Activated CD8-positive, alpha-beta T cell treated with anti-CD3 and anti-CD28 coated beads for 36 hours (primary cell): ENCODE results near the gene NCK2. TPM values are rescaled to one million over a fixed set of nuclear protein-coding genes. Genes with fewer than 3 reads are reported as not detected.

ENCODE experiments used
- ATAC-seq: fragments of 200-7000 bp; cut with Tn5 transposase; one replicate; pipeline ENCODE4 v1.10.0; 2021; ENCODE audit warnings: mild to moderate bottlenecking, moderate library complexity
- CTCF ChIA-PET: fragments of 350-600 bp; sonication (Branson Sonifier 250); formaldehyde crosslinking; loops from one replicate; lab custom pipeline; 2021; ENCODE audit warnings: antibody characterized with exemption; lab: Charles Lee
- POLR2A ChIA-PET: fragments of 350-600 bp; sonication (Branson Sonifier 250); formaldehyde crosslinking; loops from one replicate; lab custom pipeline; 2021; ENCODE audit warnings: antibody characterized with exemption; lab: Charles Lee
- DNase-seq: peaks from one replicate; pipeline ENCODE4 v3.0.0-alpha.2; 2020
- H3K27ac Mint-ChIP-seq: one replicate; pipeline ENCODE4 v1.8.0; 2021; ENCODE audit warnings: mild to moderate bottlenecking, mixed read lengths
- H3K27me3 Mint-ChIP-seq: one replicate; pipeline ENCODE4 v1.8.0; 2021; ENCODE audit warnings: mixed read lengths
- H3K36me3 Mint-ChIP-seq: one replicate; pipeline ENCODE4 v1.8.0; 2021; ENCODE audit warnings: low read depth, mixed read lengths
- H3K4me1 Mint-ChIP-seq: one replicate; pipeline ENCODE4 v1.8.0; 2021; ENCODE audit warnings: low read depth, mixed read lengths
- H3K4me3 Mint-ChIP-seq: one replicate; pipeline ENCODE4 v1.8.0; 2021; ENCODE audit warnings: mild to moderate bottlenecking, moderate library complexity, mixed read lengths
- H3K9me3 Mint-ChIP-seq: one replicate; pipeline ENCODE4 v1.8.0; 2021; ENCODE audit warnings: mixed read lengths
- intact Hi-C: fragments of 100-400 bp; cut with micrococcal nuclease; formaldehyde crosslinking; loops from one replicate; pipeline ENCODE4 v1.10.0; 2022
- total RNA-seq, 2 experiments: library from RNA; stranded (reverse); gene quantifications; one replicate each; pipeline ENCODE4 v1.2.3, GENCODE V29; 2021
- TF ChIP-seq, protein P1 (sequence below): fragments of 200-600 bp; IDR thresholded peaks from one replicate; pipeline ENCODE4 v1.8.0; 2022; ENCODE audit warnings: antibody characterized with exemption, mild to moderate bottlenecking

The NCK2 gene
- total RNA-seq, 2 experiments from 2014 or later, result 68.3 to 69.7 TPM

DNA sequence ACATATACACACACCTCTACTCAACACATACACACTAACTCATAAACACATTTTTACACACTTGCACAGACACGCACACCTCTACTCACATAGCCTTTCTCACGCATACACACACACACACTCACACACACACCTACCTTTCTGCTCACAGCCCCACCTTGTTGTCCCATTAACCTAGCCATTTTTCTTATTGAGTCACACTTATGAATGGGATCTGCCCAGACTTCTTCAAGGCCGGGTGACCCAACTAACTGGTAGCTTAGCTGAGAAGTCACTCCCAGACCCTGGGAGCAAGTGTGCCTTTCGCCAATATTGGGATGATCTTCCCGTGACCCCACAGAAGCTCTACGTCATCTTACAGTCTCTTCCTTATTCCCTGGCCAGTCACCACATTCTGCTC, 192.2 kb downstream of the NCK2 start:
- no peak for ATAC-seq
- Mint-ChIP-seq H3K4me1 (peaks cover 5% of the 10 kb centered on the region), H3K27ac (no peak overlapping the region), H3K4me3 (no peak overlapping the region), H3K9me3 (peaks cover 12% of the 10 kb centered on the region), H3K27me3 (no peaks in the 10 kb centered on the region), H3K36me3 (peaks cover 6% of the 10 kb centered on the region)
- ChIA-PET CTCF (no interaction called here), POLR2A (interaction anchor here (0.9 kb wide), 1 partner anchor 15 kb away, joined by 3 read pairs; no protein-coding TSS in a partner anchor)
- TF ChIP-seq, protein P1, sequence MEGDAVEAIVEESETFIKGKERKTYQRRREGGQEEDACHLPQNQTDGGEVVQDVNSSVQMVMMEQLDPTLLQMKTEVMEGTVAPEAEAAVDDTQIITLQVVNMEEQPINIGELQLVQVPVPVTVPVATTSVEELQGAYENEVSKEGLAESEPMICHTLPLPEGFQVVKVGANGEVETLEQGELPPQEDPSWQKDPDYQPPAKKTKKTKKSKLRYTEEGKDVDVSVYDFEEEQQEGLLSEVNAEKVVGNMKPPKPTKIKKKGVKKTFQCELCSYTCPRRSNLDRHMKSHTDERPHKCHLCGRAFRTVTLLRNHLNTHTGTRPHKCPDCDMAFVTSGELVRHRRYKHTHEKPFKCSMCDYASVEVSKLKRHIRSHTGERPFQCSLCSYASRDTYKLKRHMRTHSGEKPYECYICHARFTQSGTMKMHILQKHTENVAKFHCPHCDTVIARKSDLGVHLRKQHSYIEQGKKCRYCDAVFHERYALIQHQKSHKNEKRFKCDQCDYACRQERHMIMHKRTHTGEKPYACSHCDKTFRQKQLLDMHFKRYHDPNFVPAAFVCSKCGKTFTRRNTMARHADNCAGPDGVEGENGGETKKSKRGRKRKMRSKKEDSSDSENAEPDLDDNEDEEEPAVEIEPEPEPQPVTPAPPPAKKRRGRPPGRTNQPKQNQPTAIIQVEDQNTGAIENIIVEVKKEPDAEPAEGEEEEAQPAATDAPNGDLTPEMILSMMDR, result no peak
- intact Hi-C loops, result loop anchor here (10.0 kb wide), 1 partner anchor 118 kb away; no protein-coding TSS in a partner anchor
- DNase-seq, result no peak

DNA sequence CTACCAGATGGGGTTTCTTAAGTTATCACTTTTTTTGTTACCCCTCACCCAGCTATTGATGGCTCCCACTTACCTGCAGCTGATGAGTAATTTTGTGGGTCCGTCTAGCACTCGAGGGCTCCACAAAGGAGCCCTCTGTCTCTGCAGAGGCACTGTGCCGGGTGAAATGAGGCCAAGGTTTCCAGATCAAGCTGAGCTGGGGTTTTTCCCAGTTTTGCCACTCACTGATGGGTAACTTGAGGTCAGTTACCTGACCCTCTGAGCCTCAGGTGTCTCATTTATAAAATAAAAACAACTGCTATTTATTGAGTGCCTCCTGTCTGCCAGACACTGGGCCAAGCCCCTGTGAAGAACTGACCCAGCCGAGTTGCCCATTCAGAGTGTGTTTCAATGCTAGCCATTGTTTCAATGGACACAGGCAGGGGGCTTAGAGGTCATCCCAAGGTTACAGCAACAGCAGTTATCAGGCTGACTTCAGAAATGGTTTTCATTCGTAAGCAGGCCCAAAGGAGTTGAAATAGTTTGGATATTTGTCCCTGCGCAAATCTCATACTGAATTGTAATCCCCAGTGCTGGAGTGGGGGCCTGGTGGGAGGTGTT, 192.9 kb downstream of the NCK2 start:
- TF ChIP-seq, protein P1, result no peak
- intact Hi-C loops, result loop anchor here (10.0 kb wide), 1 partner anchor 117 kb away; no protein-coding TSS in a partner anchor
- ChIA-PET CTCF (no interaction called here), POLR2A (no interaction called here)
- Mint-ChIP-seq H3K9me3 (peaks cover 12% of the 10 kb centered on the region), H3K4me1 (peaks cover 3% of the 10 kb centered on the region), H3K27me3 (no peaks in the 10 kb centered on the region), H3K4me3 (no peak overlapping the region), H3K36me3 (peaks cover 6% of the 10 kb centered on the region), H3K27ac (no peak overlapping the region)
- ATAC-seq, result no peak
- DNase-seq, result no peak
